Subcutaneous adipose tissue (tissue), 4 donors: ENCODE data around the gene SYNDIG1. TPM values are rescaled to one million over a fixed set of nuclear protein-coding genes. Genes with fewer than 3 reads are reported as not detected.

ENCODE experiments used
- total RNA-seq, 4 donors: library from RNA; depleted of rRNA; stranded (reverse); fragments of >200 nt; gene quantifications; one replicate each; pipeline ENCODE4 v1.1.0, GENCODE V29; 2016
- TF ChIP-seq, protein P1 (sequence below): fragments of 450-650 bp; IDR thresholded peaks from one replicate; pipeline ENCODE4 v1.5.1; 2016; ENCODE audit warnings: low read depth, mild to moderate bottlenecking, control low read depth, antibody characterized with exemption, moderate library complexity

SYNDIG1 gene
- total RNA-seq, 4 donors from 2014 or later = 0.17 to 1.5 TPM; not detected in 2

DNA sequence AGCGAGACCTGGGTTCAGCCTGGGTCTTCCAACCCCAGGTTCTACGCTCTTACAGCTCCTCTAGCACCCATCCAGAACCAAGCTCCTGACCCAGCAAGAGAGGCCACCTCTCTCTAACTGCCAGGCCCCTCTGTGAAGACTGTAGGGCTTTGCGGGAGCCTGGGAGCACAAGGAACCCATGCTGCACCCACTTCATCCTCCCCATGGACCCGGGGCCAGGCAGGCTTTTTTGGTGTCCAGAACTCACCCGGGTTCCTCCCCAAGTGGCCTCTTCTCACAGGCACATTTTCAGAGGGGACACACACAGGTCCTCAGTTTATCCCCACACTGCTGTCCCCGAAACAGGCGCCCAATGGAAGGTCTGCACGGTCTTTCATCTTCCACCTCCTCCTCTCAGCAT is 145.9 kb downstream of the SYNDIG1 start:
- TF ChIP-seq, protein P1, sequence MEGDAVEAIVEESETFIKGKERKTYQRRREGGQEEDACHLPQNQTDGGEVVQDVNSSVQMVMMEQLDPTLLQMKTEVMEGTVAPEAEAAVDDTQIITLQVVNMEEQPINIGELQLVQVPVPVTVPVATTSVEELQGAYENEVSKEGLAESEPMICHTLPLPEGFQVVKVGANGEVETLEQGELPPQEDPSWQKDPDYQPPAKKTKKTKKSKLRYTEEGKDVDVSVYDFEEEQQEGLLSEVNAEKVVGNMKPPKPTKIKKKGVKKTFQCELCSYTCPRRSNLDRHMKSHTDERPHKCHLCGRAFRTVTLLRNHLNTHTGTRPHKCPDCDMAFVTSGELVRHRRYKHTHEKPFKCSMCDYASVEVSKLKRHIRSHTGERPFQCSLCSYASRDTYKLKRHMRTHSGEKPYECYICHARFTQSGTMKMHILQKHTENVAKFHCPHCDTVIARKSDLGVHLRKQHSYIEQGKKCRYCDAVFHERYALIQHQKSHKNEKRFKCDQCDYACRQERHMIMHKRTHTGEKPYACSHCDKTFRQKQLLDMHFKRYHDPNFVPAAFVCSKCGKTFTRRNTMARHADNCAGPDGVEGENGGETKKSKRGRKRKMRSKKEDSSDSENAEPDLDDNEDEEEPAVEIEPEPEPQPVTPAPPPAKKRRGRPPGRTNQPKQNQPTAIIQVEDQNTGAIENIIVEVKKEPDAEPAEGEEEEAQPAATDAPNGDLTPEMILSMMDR = no peak

DNA sequence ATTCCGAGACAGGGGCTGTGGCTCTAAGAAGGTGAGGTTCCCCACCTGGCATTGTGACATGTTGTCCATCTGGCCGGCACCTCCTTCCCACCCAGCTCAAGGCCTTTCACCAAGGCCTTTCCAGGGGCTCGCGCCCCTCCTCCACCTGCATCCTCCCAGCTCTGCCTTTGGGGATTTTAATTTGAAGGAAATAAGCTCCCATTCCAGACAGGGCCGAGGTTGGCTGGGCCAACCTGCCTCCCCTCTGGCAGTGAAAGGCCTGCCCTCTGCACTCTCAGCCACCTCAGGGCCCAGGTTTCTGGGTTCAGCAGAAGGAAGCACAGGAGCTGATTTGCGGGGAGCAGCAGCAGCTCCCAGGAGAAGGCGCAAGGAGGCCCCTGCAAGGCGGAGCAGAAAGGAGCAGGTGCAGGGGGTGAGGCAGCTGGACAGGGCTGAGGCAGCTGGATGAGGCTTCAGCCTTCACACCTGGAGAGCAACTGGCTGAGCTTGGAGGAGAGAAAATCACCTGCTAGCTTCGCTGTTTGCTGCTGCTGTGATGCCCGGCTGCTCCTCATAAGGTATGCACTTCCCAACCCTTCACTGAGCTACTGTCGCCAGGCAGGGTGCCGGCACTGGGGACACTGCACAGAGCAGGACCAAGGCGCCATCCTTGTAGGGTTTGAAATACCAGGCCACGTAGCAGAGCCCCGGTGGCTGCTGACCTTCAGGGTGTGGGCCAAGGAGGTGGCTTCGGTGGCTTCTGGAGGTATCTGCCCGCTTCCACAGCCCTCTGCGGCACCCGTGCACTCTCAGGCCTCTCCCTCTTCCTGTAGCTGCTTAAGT is 147.0 kb downstream of the SYNDIG1 start:
- TF ChIP-seq, protein P1 = no peak

DNA sequence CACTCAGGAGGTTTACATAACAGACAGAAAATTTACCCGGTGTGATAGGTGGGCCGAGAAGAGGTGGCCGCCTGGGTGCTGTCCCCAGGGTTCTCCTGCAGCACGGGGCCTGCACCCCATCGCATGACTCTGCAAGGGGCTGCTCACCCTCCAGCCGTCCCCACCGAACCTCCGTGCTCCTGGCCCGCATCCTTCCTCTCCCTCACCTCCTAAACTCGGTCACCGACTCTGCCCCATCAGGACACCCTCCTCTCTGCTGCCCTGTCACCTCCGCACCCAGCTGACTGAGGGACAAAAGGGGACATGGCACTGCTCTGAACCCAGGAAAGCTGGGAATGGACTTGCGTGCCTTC is 147.6 kb downstream of the SYNDIG1 start:
- TF ChIP-seq, protein P1 = no peak

DNA sequence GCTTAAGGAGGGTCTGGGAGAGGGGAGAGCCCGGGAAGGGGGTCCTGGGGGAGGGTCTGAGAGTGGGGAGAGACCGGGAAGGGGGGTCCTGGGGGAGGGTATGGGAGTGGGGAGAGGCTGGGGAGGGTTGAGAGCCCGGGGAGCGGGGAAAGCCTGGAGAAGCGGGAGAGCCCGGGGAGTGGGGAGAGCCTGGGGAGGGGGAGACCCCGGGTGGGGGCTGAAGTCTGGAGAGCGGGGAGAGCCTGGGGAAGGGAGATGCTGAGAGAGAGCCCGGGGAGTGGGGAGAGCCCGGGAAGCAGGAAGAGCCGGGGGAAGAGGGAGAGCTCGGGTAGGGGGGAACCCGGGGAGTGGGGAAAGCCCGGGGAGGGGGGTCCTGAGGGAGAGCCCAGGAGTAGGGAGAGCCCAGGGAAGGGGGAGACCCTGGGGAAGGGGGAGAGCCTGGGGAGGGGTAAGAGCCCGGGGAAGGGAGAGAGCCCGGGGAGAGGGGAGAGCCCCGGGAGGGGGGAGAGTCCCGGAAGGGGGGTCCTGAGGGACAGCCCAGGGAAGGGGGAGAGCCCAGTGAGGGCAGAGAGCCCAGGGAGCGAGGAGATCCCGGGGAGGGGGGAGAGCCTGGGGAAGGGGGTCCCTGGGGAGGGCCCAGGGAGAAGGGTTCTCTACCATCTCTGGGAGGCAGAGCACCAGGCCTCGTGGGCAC is 148.5 kb downstream of the SYNDIG1 start:
- TF ChIP-seq, protein P1 = no peak

DNA sequence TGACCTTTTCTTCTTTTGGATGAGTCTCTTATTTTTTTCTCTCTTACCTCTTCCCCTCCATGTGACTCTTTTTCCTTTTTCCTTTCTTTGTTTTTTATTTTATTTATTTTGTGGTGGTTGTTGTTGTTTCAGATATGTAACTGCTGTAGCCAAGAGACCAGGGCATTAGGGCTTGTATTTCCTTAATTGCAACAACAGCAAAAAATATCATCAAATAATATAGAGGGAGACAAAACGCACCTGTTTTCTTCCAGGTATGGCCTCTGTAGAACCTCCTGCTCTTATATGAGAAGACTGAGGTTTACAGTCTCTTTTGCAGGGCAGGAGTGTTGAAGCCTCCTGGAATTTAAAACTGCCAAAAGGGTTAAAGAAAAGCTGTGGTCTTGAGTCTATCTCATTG is 149.3 kb downstream of the SYNDIG1 start:
- TF ChIP-seq, protein P1 = no peak

DNA sequence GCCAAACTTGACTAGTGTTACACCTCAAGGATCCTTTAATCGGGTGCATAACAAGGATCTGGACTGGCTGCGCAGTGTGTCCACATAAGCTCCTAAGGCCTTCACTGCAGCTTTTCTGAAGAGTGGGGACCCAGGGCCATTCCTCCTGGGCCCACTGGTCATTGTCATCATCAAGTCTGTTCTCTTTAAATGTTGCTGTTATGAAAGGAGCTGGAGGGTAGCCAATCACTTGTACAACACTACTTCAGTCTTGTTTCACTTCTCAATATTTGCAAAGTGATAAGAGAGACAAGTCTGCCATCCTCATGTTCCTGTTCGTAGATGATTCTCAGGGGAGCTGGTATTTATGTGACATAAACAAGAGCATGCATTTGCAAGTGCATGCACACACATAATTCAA is 149.8 kb downstream of the SYNDIG1 start:
- TF ChIP-seq, protein P1 = no peak

DNA sequence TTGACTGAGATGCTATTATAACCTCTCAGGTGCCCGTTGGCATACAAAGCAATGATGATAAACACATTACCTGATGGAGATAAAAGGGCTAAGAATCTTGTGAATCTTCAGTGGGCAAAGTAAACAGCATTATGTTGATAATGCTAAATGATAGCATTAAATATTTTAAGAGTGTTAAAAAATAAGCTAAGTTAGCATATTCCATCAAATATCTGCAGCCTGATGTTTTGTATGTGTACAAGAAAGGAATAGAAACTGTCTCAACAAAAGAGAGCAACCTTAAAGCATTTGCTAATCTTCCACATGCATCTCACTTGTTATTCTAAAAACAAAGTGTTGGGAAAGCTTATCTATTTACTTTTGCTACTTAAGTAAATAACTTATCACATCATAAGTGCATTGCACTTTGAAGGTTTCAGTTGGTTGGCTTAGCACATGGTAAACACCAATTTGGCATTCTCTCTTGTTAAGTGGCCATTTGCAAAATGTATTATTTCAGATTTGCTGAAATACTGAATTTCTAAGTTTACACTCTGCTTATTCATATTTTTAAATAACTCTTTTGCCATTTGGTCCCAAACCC is 151.6 kb downstream of the SYNDIG1 start:
- TF ChIP-seq, protein P1 = no peak
